GM12892 (cell line): Measurements from ENCODE around the gene FANCC.

Source experiments
- POLR2A ChIP-seq: IDR thresholded peaks from 2 replicates; pipeline ENCODE4 v1.6.1; 2011; ENCODE audit warnings: low read depth, low read length, control low read depth
- POLR2AphosphoS5 ChIP-seq: IDR thresholded peaks from 2 replicates; pipeline ENCODE4 v1.6.1; 2011; ENCODE audit warnings: low read depth, low read length, control low read depth

GRCh38 chr9:95325221-95325620 lies 7.7 kb upstream of the FANCC start:
- no peak for TF ChIP-seq POLR2A
- TF ChIP-seq POLR2AphosphoS5, result no peak
